GM21619 (cell line): ENCODE data around the gene TNS1.

Experiments used
- ATAC-seq: cut with Tn5 transposase; IDR thresholded peaks from one replicate; pipeline ENCODE4 v1.9.1; 2021; ENCODE audit not compliant: unreplicated experiment

The TNS1 gene

GRCh38 chr2:217947383-217948350 lies 55.1 kb downstream of the TNS1 start:
- no peak for ATAC-seq

DNA sequence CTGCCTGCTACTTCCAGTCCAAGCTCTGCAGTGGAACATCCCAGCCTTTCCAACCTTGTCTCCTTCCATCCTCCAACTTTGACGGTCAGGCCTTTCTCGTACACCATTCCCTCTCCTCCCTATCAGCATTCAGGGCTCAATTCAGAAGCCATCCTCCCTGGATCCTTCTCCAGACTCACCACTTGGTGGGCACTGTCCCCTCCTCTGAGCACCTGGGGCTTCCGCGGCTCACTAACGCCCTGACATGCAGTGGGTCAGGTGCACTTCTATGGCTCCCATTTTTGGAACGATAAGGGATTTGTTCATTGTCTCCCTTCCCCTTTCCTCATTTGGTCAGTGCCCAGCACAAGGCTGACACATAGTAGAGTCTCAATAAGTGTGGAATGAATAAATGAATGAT lies 56.7 kb downstream of the TNS1 start:
- no peak for ATAC-seq

GRCh38 chr2:217945530-217945929 lies 57.3 kb downstream of the TNS1 start:
- no peak for ATAC-seq

- no peak for ATAC-seq
Observed at GRCh38 chr2:217944923-217945322, 57.9 kb downstream of the TNS1 start.

- no peak for ATAC-seq
Observed at GRCh38 chr2:217944366-217944765, 58.4 kb downstream of the TNS1 start.

- ATAC-seq: no peak
Observed at GRCh38 chr2:217943446-217944321, 59.1 kb downstream of the TNS1 start.

- no peak for ATAC-seq
Observed at GRCh38 chr2:217942731-217943335, 60.0 kb downstream of the TNS1 start.

DNA sequence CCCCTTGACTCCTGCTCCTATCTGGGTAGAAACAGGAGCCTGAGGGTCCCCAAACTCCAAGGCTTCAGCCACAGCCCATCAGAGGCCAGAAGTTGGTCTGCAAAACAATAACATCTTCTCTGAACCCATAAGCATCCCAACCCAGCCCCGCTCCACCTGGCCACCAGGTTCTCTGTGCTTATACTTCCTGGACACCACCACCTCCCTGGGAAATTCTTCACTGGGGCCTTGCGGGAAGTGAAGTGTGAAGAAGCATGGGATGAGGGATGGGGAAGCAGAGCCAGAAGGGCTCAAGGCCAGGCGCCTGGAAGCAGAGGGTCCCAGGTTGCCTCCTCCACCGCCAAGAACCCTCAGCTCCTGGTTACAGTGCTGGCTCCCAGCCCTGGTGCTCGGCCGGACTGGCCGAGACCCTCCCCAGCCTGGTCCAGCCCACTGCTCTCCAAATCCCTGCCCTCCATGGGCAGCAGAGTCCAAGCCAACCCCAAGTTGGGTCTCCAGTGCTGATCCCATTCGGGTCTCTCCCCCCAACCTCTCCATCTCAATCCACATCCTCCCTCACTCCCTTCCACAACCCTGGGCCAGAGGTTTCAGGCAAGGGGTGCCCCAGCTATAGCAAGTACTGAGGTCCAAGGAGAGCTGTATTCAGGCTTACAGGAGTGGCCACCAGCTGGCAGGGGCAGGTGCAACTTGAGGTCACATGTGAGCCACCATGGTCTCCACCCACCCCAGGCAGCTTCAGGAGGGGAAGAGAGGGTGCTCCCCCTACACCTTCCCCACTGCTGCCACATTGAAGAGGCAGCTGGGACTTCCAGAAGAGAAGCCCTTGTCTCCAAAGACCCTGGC lies 60.7 kb downstream of the TNS1 start:
- ATAC-seq: no peak

GRCh38 chr2:217941339-217941738 lies 61.5 kb downstream of the TNS1 start:
- no peak for ATAC-seq

DNA sequence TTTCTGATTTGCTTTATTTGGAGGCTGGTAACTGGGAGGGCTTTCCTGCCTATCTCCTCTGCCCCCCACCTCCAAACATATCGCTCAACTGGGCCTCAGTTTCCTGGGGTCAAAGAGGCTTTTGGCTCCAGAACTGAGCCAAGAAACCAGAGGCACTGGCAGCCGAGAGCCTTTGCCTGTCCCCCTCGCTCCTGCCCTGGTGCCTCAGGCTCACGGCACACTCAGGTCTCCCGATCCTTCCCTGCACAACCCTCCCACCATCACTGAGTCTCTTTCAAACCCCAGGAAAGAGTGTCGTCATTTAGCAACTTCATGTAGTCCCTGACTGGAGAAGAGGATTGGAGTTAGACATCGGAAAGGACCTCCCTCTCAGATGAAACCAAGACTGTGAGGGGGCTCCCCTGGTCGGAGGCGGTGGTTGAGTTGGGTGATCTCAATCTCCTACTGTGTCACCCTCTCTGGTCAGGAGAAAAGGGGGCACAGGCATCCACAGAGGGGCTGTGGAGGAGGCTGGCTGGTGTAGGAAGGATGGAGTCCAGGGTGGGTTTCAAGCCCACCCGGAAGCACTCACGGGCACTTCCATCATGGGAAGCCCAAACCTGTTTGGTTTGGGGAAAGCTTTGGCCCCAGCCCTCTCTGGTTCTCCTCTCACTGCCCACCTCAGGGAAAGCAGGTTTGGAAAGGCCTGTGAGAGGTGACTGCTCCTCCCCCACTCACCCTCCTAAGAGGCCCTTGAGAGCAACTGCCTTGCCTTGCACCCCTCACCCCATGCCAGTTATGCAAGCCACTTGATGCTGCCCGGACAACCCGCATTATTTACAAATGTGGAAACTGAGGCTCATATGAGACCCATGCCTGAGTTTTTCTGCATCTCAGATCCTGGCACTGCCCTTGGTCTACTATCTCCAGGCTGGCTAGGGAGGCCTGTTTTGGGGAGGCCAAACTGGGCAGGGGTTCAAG lies 62.3 kb downstream of the TNS1 start:
- ATAC-seq: no peak

DNA sequence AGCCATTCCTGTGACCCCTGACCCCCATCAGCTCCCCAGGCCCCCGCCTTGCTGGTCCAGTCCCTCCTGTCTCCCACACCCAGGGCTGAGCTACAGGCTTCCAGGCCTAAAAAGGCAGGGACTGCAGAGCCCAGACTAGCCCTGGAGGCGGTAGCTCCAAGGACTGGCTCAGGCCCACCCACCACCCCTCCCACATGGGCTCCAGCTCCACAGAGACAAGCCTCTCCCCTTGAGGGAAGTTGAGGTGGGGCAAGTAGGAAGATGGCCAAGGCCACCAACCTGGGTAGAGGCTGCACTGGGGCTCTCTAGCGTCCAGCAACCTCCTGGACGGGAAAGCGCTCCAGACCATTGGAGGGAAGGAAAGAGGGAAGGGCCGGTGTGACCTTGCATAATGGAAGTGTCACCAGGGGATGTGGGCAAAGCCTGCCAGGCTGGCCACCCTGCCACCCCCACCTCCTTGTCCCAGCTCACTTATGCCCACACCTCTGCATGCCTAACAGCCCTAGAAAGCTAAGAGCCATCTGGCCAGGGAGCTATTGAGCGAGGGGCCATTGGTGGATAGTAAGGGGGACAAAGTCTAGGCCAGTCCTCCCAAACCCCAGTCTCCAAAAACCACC lies 63.1 kb downstream of the TNS1 start:
- no peak for ATAC-seq

GRCh38 chr2:217939220-217939619 lies 63.6 kb downstream of the TNS1 start:
- ATAC-seq: no peak

DNA sequence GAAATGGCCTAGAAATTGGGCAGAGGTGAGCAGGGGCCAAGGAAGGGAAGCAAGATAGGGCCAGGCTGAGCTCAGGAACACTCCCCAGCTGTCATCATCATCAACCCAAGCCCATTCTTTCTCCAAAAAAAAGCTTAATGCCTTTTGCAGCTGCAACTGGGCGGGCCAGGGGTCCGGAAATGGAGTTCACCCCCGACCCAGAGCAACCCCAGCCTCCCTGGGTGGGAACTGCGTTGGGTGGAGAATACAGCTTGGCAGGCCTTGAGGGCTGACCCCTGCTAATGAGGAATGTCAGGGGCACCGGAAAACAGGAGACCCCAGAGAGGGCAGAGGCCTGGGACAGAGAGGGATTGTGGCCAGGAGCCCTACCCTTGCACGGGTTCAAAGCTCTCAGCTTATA lies 64.8 kb downstream of the TNS1 start:
- no peak for ATAC-seq

GRCh38 chr2:217937446-217937845 lies 65.3 kb downstream of the TNS1 start:
- no peak for ATAC-seq

GRCh38 chr2:217936952-217937351 lies 65.8 kb downstream of the TNS1 start:
- ATAC-seq: no peak

DNA sequence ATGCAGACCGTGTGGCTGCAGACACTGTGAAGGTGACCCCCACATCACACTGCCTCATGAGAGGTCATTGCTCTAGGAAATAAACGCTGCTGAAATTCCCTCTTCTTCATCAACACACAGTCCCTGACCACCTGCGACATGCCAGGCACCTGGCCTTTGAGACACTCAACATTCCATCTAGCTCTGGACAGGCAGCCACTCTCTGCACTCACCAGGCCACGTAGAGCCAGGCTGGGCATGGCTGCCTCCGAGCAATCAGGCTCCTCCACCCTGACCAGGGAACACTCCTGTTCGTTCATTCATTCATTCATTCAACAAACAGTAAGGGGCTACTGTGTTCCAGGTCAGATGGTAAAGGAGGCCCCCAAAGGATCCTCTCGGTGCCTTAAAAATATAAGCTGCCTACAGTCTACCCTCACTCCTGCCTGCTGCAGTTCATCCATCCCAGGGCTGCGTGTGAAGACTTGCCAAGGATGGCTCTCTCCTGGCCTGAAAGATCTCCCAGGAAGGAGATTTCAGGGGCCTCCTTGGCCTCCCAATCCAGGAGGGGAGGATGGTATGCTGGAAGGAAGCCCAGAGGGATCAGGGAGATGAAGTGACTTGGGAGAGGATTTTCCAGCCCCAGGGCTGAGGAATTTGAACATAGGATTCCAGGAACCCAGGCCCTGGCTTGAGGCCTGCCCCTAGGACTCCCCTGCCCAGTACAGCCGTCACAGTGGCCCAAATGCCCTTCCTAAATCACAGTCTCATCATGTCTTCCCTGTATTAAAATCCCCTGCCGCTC lies 66.7 kb downstream of the TNS1 start:
- no peak for ATAC-seq

- no peak for ATAC-seq
Observed at GRCh38 chr2:217935235-217935879, 67.4 kb downstream of the TNS1 start.
